Measurements from ENCODE around the gene NOTO. TPM values are rescaled to one million over a fixed set of nuclear protein-coding genes. Genes with fewer than 3 reads are reported as not detected.

Gene NOTO
- total RNA-seq, 1 experiment from 2014 or later, result 0.66 TPM

GRCh38 chr2:73175663-73176204 is 26.6 kb upstream of the NOTO start:
- peak; percentile 65 for DNase-seq
- Histone ChIP-seq H3K9me3 (ENCODE audit: control insufficient read depth, low read depth, low read length) (no peaks in the 10 kb centered on the region), H2AFZ (ENCODE audit: low read length) (no peak overlapping the region), H3K79me1 (ENCODE audit: insufficient read depth, low read depth, low read length, poor library complexity, severe bottlenecking) (no peaks in the 10 kb centered on the region), H3K27me3 (ENCODE audit: insufficient read depth, low read length) (peaks cover 29% of the 10 kb centered on the region), H3K4me2 (ENCODE audit: insufficient read depth, insufficient read length, low read length) (peak overlapping the region; percentile 69), H2BK120ac (ENCODE audit: low read depth, low read length, poor library complexity, severe bottlenecking) (no peak overlapping the region), H2BK15ac (ENCODE audit: low read depth, low read length) (no peak overlapping the region), H3K18ac (ENCODE audit: insufficient read length, low read depth, low read length) (no peak overlapping the region), H3K79me2 (ENCODE audit: insufficient read depth, low read length) (no peaks in the 10 kb centered on the region), H3T11ph (ENCODE audit: low read length) (no peak overlapping the region), H2BK12ac (ENCODE audit: insufficient read length, low read depth, low read length) (no peak overlapping the region), H3K4me1 (ENCODE audit: insufficient read depth, low read length) (peaks cover 4% of the 10 kb centered on the region; the same call in 1 of the 2 replicates), H3K56ac (ENCODE audit: insufficient read length, low read depth, low read length) (no peak overlapping the region), H3K23ac (ENCODE audit: insufficient read length, low read depth, low read length) (no peak overlapping the region), H2BK20ac (ENCODE audit: low read depth, low read length, poor library complexity, severe bottlenecking) (no peak overlapping the region), H3K23me2 (ENCODE audit: insufficient read length, low read depth, low read length, poor library complexity, severe bottlenecking) (peaks cover 24% of the 10 kb centered on the region), H4K91ac (ENCODE audit: insufficient read length, low read depth, low read length) (no peak overlapping the region), H3K9ac (ENCODE audit: extremely low read depth, insufficient read length, low read length) (no peak overlapping the region), H4K20me1 (ENCODE audit: control insufficient read depth, insufficient read depth, insufficient read length) (no peaks in the 10 kb centered on the region), H3K27ac (ENCODE audit: insufficient read length, low read depth, low read length) (no peak overlapping the region), H4K8ac (replicated peaks; ENCODE audit: insufficient read length, low read depth, low read length) (no peak overlapping the region), H3K14ac (ENCODE audit: insufficient read depth, low read length) (no peak overlapping the region; the same call in 1 of the 2 replicates), H2AK5ac (ENCODE audit: insufficient read length, low read length) (no peak overlapping the region), H3K4ac (ENCODE audit: low read depth, low read length) (no peak overlapping the region), H4K5ac (ENCODE audit: insufficient read length, low read depth, low read length) (no peak overlapping the region), H2BK5ac (ENCODE audit: insufficient read length, low read length) (no peak overlapping the region)
- no peak overlapping the region for H3K27ac Mint-ChIP-seq
- TF ChIP-seq, protein P1, sequence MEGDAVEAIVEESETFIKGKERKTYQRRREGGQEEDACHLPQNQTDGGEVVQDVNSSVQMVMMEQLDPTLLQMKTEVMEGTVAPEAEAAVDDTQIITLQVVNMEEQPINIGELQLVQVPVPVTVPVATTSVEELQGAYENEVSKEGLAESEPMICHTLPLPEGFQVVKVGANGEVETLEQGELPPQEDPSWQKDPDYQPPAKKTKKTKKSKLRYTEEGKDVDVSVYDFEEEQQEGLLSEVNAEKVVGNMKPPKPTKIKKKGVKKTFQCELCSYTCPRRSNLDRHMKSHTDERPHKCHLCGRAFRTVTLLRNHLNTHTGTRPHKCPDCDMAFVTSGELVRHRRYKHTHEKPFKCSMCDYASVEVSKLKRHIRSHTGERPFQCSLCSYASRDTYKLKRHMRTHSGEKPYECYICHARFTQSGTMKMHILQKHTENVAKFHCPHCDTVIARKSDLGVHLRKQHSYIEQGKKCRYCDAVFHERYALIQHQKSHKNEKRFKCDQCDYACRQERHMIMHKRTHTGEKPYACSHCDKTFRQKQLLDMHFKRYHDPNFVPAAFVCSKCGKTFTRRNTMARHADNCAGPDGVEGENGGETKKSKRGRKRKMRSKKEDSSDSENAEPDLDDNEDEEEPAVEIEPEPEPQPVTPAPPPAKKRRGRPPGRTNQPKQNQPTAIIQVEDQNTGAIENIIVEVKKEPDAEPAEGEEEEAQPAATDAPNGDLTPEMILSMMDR (conservative IDR thresholded peaks at IDR 0.05), result no peak; the same call in 2 of the 3 replicates
- H3K4me1 Mint-ChIP-seq, result peaks cover 19 to 25% of the 10 kb centered on the region in 2 experiments
- H3K4me3 Mint-ChIP-seq, result peak overlapping the region; percentile 72 to 92
- H3K9me3 Mint-ChIP-seq, result no peaks in the 10 kb centered on the region; a peak in 1 of 5 replicates
- no peaks in the 10 kb centered on the region for H3K36me3 Mint-ChIP-seq (ENCODE audit: insufficient read depth in 1 of 3, low read depth in 3 of 3)
- no CpG with 5 or more reads among the region's 59 CpGs for WGBS (ENCODE audit: extremely low coverage, insufficient read length, low lambda C conversion rate)
- H3K27me3 Mint-ChIP-seq (ENCODE audit: low read depth), result peaks cover 86% of the 10 kb centered on the region

Data from H9 (cell line).